DOHH2 (cell line): ENCODE results near the gene ICOS.

Experiments used
- H3F3A ChIP-seq: fragments of 200-600 bp; sonication (generic), shearing (Covaris generic); 2 replicates; pipeline ENCODE4 v1.6.0; 2016; ENCODE audit warnings: antibody characterized with exemption, mild to moderate bottlenecking; ENCODE audit not compliant: control insufficient read depth, insufficient read depth
- H3K27ac ChIP-seq: fragments of 200-600 bp; sonication (generic); 2 replicates; pipeline ENCODE4 v1.5.1; 2014; ENCODE audit warnings: low read depth, mild to moderate bottlenecking, low read length, moderate library complexity
- H3K27me3 ChIP-seq: fragments of 200-600 bp; sonication (generic); 2 replicates; pipeline ENCODE4 v1.6.1; 2014; ENCODE audit warnings: mild to moderate bottlenecking, low read length, mixed read lengths; ENCODE audit not compliant: control insufficient read depth
- H3K36me3 ChIP-seq: fragments of 200-600 bp; sonication (generic); 2 replicates; pipeline ENCODE4 v1.6.1; 2014; ENCODE audit warnings: mild to moderate bottlenecking, low read length, moderate library complexity, mixed read lengths; ENCODE audit not compliant: control insufficient read depth
- H3K4me1 ChIP-seq: fragments of 200-600 bp; sonication (generic); 2 replicates; pipeline ENCODE4 v1.6.1; 2014; ENCODE audit warnings: mild to moderate bottlenecking, low read length, mixed read lengths; ENCODE audit not compliant: control insufficient read depth
- H3K4me2 ChIP-seq: fragments of 200-600 bp; sonication (generic); 2 replicates; pipeline ENCODE4 v1.6.0; 2014; ENCODE audit warnings: mild to moderate bottlenecking, low read length, moderate library complexity
- H3K4me3 ChIP-seq: fragments of 200-600 bp; sonication (generic); 2 replicates; pipeline ENCODE4 v1.5.1; 2014; ENCODE audit warnings: mild to moderate bottlenecking, low read length, mixed read lengths
- H3K79me2 ChIP-seq: fragments of 200-600 bp; sonication (generic); 2 replicates; pipeline ENCODE4 v1.6.1; 2014; ENCODE audit warnings: mild to moderate bottlenecking, low read length, mixed read lengths; ENCODE audit not compliant: control insufficient read depth
- H3K9me2 ChIP-seq: fragments of 200-600 bp; sonication (generic); replicated peaks from 2 replicates; pipeline ENCODE4 v1.6.1; 2014; ENCODE audit warnings: mild to moderate bottlenecking, low read length, mixed read lengths; ENCODE audit not compliant: control insufficient read depth
- H3K9me3 ChIP-seq: fragments of 200-600 bp; sonication (generic); 2 replicates; pipeline ENCODE4 v1.6.1; 2014; ENCODE audit warnings: antibody characterized with exemption, low read length, mixed read lengths; ENCODE audit not compliant: control insufficient read depth, insufficient read depth
- H4K20me1 ChIP-seq: fragments of 200-600 bp; sonication (generic); 2 replicates; pipeline ENCODE4 v1.6.0; 2014; ENCODE audit warnings: low read depth, mild to moderate bottlenecking, antibody characterized with exemption, low read length, moderate library complexity; ENCODE audit not compliant: control insufficient read depth, insufficient read depth
- EZH2phosphoT487 ChIP-seq: fragments of 200-600 bp; sonication (generic); IDR thresholded peaks from 2 replicates; pipeline ENCODE4 v1.6.1; 2017; ENCODE audit warnings: borderline replicate concordance, mild to moderate bottlenecking, antibody characterized with exemption, low read length, moderate library complexity, mixed read lengths
- TF ChIP-seq, protein P1 (sequence below): fragments of 200-600 bp; sonication (generic); IDR thresholded peaks from one replicate; pipeline ENCODE4 v1.5.1; 2014; ENCODE audit warnings: antibody characterized with exemption, mild to moderate bottlenecking, low read depth, low read length; ENCODE audit not compliant: poor library complexity, severe bottlenecking

The ICOS gene

DNA sequence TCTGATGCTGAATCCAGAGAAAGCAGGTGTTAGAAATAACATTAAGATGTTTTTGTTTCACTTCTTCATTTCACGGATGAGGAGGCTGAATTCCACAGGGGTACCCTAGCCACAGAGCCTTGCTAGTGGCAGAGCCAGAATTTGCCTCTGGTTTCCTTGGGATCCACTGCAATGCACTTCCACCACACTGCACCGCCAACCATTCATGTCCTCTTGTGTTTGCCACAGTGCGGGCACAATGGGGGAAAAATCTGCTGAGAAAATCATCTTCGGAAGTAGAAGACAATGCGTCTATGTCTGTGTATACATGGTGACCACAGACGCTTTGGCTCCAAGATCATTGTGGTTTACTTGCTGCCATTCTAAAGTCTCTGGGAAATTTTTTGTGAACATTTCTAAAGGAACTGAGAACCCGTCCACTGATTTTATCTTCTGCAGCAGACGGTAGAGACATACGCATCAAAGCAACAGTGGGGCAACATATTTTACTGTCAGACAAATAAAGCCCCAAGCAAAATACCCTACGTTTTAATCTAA is 14.9 kb downstream of the ICOS start:
- Histone ChIP-seq H3K27ac (no peak overlapping the region), H3K4me1 (peaks cover 7% of the 10 kb centered on the region; the same call in 1 of the 2 replicates), H3K79me2 (no peaks in the 10 kb centered on the region), H4K20me1 (no peaks in the 10 kb centered on the region), H3K36me3 (no peaks in the 10 kb centered on the region), H3F3A (no peaks in the 10 kb centered on the region), H3K4me2 (no peak overlapping the region), H3K27me3 (0 out of 2 replicates have a peak, but pooled peaks cover 7% of the 10 kb centered on the region), H3K9me2 (no peaks in the 10 kb centered on the region), H3K9me3 (no peaks in the 10 kb centered on the region), H3K4me3 (no peak overlapping the region)
- TF ChIP-seq EZH2phosphoT487: no peak
- TF ChIP-seq, protein P1, sequence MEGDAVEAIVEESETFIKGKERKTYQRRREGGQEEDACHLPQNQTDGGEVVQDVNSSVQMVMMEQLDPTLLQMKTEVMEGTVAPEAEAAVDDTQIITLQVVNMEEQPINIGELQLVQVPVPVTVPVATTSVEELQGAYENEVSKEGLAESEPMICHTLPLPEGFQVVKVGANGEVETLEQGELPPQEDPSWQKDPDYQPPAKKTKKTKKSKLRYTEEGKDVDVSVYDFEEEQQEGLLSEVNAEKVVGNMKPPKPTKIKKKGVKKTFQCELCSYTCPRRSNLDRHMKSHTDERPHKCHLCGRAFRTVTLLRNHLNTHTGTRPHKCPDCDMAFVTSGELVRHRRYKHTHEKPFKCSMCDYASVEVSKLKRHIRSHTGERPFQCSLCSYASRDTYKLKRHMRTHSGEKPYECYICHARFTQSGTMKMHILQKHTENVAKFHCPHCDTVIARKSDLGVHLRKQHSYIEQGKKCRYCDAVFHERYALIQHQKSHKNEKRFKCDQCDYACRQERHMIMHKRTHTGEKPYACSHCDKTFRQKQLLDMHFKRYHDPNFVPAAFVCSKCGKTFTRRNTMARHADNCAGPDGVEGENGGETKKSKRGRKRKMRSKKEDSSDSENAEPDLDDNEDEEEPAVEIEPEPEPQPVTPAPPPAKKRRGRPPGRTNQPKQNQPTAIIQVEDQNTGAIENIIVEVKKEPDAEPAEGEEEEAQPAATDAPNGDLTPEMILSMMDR: no peak

DNA sequence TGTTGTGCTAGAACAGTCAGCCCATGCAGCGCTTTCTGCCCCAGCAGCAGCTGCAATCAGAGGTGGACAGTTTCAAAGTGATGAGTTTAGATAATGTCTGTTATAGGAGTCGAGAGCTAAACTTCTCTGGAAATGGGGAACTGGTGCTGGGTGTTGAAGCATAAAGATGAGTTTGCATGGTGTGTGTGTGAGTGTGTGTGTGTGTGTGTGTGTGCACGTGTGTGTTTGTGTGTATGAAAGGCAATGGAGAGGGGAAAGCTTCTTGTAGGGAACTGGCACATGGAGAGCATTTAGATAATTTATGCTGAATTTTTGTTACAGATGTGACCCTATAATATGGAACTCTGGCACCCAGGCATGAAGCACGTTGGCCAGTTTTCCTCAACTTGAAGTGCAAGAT is 22.7 kb downstream of the ICOS start:
- Histone ChIP-seq H4K20me1 (no peaks in the 10 kb centered on the region), H3K4me1 (no peaks in the 10 kb centered on the region), H3F3A (no peaks in the 10 kb centered on the region), H3K4me3 (no peak overlapping the region), H3K36me3 (no peaks in the 10 kb centered on the region), H3K9me2 (no peaks in the 10 kb centered on the region), H3K4me2 (no peak overlapping the region), H3K9me3 (no peaks in the 10 kb centered on the region), H3K27ac (no peak overlapping the region), H3K27me3 (no peaks in the 10 kb centered on the region; the same call in 1 of the 2 replicates), H3K79me2 (no peaks in the 10 kb centered on the region)
- TF ChIP-seq EZH2phosphoT487: no peak
- TF ChIP-seq, protein P1: no peak

DNA sequence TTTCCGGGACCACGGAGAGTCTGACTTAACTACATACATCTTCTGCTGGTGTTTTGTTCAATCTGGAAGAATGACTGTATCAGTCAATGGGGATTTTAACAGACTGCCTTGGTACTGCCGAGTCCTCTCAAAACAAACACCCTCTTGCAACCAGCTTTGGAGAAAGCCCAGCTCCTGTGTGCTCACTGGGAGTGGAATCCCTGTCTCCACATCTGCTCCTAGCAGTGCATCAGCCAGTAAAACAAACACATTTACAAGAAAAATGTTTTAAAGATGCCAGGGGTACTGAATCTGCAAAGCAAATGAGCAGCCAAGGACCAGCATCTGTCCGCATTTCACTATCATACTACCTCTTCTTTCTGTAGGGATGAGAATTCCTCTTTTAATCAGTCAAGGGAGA is 23.1 kb downstream of the ICOS start:
- H4K20me1 ChIP-seq: no peaks in the 10 kb centered on the region
- TF ChIP-seq, protein P1: no peak
- no peak for TF ChIP-seq EZH2phosphoT487
- no peaks in the 10 kb centered on the region for H3K4me1 ChIP-seq
- no peak overlapping the region for H3K4me3 ChIP-seq
- no peaks in the 10 kb centered on the region for H3K36me3 ChIP-seq
- no peaks in the 10 kb centered on the region for H3K79me2 ChIP-seq
- H3K9me2 ChIP-seq: no peaks in the 10 kb centered on the region
- H3K4me2 ChIP-seq: no peak overlapping the region
- no peaks in the 10 kb centered on the region for H3K9me3 ChIP-seq
- no peaks in the 10 kb centered on the region; the same call in 1 of the 2 replicates for H3K27me3 ChIP-seq
- H3K27ac ChIP-seq: no peak overlapping the region
- H3F3A ChIP-seq: no peaks in the 10 kb centered on the region
